BLaER1 (cell line): ENCODE measurements around the gene SLCO2A1.
A peak's percentile ranks its signal among the peaks of the same experiment; 100 is the strongest.

ENCODE experiments used
- H3K27ac ChIP-seq: shearing (Covaris generic); formaldehyde crosslinking; 2 replicates; pipeline ENCODE4 v1.8.1; 2022
- H3K27me3 ChIP-seq: shearing (Covaris generic); formaldehyde crosslinking; 2 replicates; pipeline ENCODE4 v1.8.1; 2022
- H3K36me3 ChIP-seq: shearing (Covaris generic); formaldehyde crosslinking; 2 replicates; pipeline ENCODE4 v1.8.1; 2022
- H3K4me1 ChIP-seq: shearing (Covaris generic); formaldehyde crosslinking; 2 replicates; pipeline ENCODE4 v1.8.1; 2022
- H3K4me2 ChIP-seq: shearing (Covaris generic); formaldehyde crosslinking; 2 replicates; pipeline ENCODE4 v1.8.1; 2022
- H3K4me3 ChIP-seq: shearing (Covaris generic); formaldehyde crosslinking; 2 replicates; pipeline ENCODE4 v1.8.1; 2022
- H3K9ac ChIP-seq: shearing (Covaris generic); formaldehyde crosslinking; 2 replicates; pipeline ENCODE4 v1.8.1; 2022
- H3K9me3 ChIP-seq: shearing (Covaris generic); formaldehyde crosslinking; 2 replicates; pipeline ENCODE4 v1.8.1; 2022
- H4K20me1 ChIP-seq: shearing (Covaris generic); formaldehyde crosslinking; 2 replicates; pipeline ENCODE4 v1.8.1; 2022
- Cebpa-rat ChIP-seq: shearing (Covaris generic); IDR thresholded peaks from 2 replicates; pipeline ENCODE4 v1.8.1; 2022

The SLCO2A1 gene

GRCh38 chr3:133882986-133883586 is 146.6 kb downstream of the SLCO2A1 start:
- no peak overlapping the region for H3K27ac ChIP-seq

GRCh38 chr3:133881939-133882825 is 147.5 kb downstream of the SLCO2A1 start:
- Histone ChIP-seq H3K27me3 (no peaks in the 10 kb centered on the region), H3K4me3 (no peak overlapping the region), H3K4me2 (peak overlapping the region; percentile 19; the same call in 1 of the 2 replicates), H4K20me1 (no peaks in the 10 kb centered on the region), H3K9me3 (peaks cover 10% of the 10 kb centered on the region), H3K4me1 (peaks cover 7% of the 10 kb centered on the region), H3K9ac (no peak overlapping the region), H3K36me3 (no peaks in the 10 kb centered on the region), H3K27ac (no peak overlapping the region)
- no peak for TF ChIP-seq Cebpa-rat

More at GRCh38 chr3:133882986-133883586, 146.6 kb downstream of the SLCO2A1 start:
- Histone ChIP-seq H3K36me3 (no peaks in the 10 kb centered on the region), H3K9me3 (peaks cover 10% of the 10 kb centered on the region), H3K4me2 (no peak overlapping the region), H3K4me3 (no peak overlapping the region), H3K9ac (no peak overlapping the region), H3K27me3 (no peaks in the 10 kb centered on the region), H3K4me1 (peaks cover 7% of the 10 kb centered on the region), H4K20me1 (no peaks in the 10 kb centered on the region)
- TF ChIP-seq Cebpa-rat: no peak

GRCh38 chr3:133881492-133881891 is 148.2 kb downstream of the SLCO2A1 start:
- no peaks in the 10 kb centered on the region for H3K27me3 ChIP-seq
- H3K4me2 ChIP-seq: no peak overlapping the region
- no peak overlapping the region for H3K9ac ChIP-seq
- H3K4me3 ChIP-seq: no peak overlapping the region
- H3K36me3 ChIP-seq: no peaks in the 10 kb centered on the region
- peaks cover 10% of the 10 kb centered on the region for H3K9me3 ChIP-seq
- H3K27ac ChIP-seq: no peak overlapping the region
- H3K4me1 ChIP-seq: peaks cover 7% of the 10 kb centered on the region
- H4K20me1 ChIP-seq: no peaks in the 10 kb centered on the region
- no peak for TF ChIP-seq Cebpa-rat

GRCh38 chr3:133880886-133881455 is 148.8 kb downstream of the SLCO2A1 start:
- H3K4me3 ChIP-seq: no peak overlapping the region
- no peak overlapping the region for H3K9ac ChIP-seq
- H3K4me2 ChIP-seq: no peak overlapping the region
- no peaks in the 10 kb centered on the region for H3K27me3 ChIP-seq
- TF ChIP-seq Cebpa-rat: no peak
- peaks cover 10% of the 10 kb centered on the region for H3K9me3 ChIP-seq
- H3K27ac ChIP-seq: no peak overlapping the region
- no peaks in the 10 kb centered on the region for H4K20me1 ChIP-seq
- peaks cover 7% of the 10 kb centered on the region for H3K4me1 ChIP-seq
- H3K36me3 ChIP-seq: no peaks in the 10 kb centered on the region

- Histone ChIP-seq H3K4me1 (peaks cover 7% of the 10 kb centered on the region), H3K36me3 (no peaks in the 10 kb centered on the region), H3K9ac (no peak overlapping the region), H3K27ac (no peak overlapping the region), H3K27me3 (no peaks in the 10 kb centered on the region), H4K20me1 (no peaks in the 10 kb centered on the region), H3K9me3 (peaks cover 10% of the 10 kb centered on the region), H3K4me3 (no peak overlapping the region), H3K4me2 (no peak overlapping the region)
- no peak for TF ChIP-seq Cebpa-rat
These were observed 149.4 kb downstream of the SLCO2A1 start for GRCh38 chr3:133880287-133880686.

GRCh38 chr3:133878518-133878917 is 151.2 kb downstream of the SLCO2A1 start:
- Histone ChIP-seq H3K36me3 (no peaks in the 10 kb centered on the region), H3K4me1 (peaks cover 7% of the 10 kb centered on the region), H3K9ac (no peak overlapping the region), H3K4me3 (no peak overlapping the region), H3K4me2 (no peak overlapping the region), H3K27ac (no peak overlapping the region), H4K20me1 (no peaks in the 10 kb centered on the region), H3K9me3 (peaks cover 10% of the 10 kb centered on the region), H3K27me3 (no peaks in the 10 kb centered on the region)
- TF ChIP-seq Cebpa-rat: no peak
